Ishikawa (cell line): ENCODE results near the gene MAP2.

ENCODE experiments used
- EP300 ChIP-seq: IDR thresholded peaks from 2 replicates; pipeline ENCODE4 v1.6.1; 2012; ENCODE audit warnings: borderline replicate concordance
- FOXM1 ChIP-seq: IDR thresholded peaks from 2 replicates; pipeline ENCODE4 v1.6.1; 2012; ENCODE audit warnings: low read depth, borderline replicate concordance
- MAX ChIP-seq: IDR thresholded peaks from 2 replicates; pipeline ENCODE4 v1.6.1; 2012
- NFIC ChIP-seq: IDR thresholded peaks from 2 replicates; pipeline ENCODE4 v1.6.1; 2012
- RAD21 ChIP-seq: IDR thresholded peaks from 2 replicates; pipeline ENCODE4 v1.6.1; 2012; ENCODE audit warnings: low read depth
- REST ChIP-seq: IDR thresholded peaks from 2 replicates; pipeline ENCODE4 v1.6.1; 2012; ENCODE audit warnings: low read depth, mild to moderate bottlenecking
- TAF1 ChIP-seq: IDR thresholded peaks from 2 replicates; pipeline ENCODE4 v1.6.1; 2012; ENCODE audit warnings: low read depth, mild to moderate bottlenecking
- TCF12 ChIP-seq: IDR thresholded peaks from 2 replicates; pipeline ENCODE4 v1.6.1; 2012; ENCODE audit warnings: low read depth
- USF1 ChIP-seq: IDR thresholded peaks from 2 replicates; pipeline ENCODE4 v1.6.1; 2012
- YY1 ChIP-seq: IDR thresholded peaks from 2 replicates; pipeline ENCODE4 v1.6.1; 2012; ENCODE audit warnings: low read depth
- ZBTB7A ChIP-seq: IDR thresholded peaks from 2 replicates; pipeline ENCODE4 v1.6.1; 2012; ENCODE audit warnings: low read depth

DNA sequence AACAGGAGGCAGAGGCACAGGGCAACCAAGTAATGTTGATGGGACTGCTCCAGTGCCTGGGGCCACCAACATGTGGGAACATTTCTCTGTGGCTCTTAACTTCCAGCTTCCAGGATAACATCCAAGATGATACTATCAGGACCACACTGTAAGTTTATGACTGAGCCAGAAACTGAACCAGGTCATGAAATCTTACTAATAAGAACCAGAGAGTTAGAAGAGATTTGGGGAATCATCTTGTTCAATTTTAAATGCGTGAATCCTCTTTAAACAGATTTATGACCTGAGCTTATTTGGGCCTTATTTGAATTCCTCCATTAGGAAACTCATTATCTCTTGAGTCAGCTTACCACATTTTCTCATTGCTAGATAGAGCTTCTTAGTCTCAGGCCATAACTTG is 45.0 kb downstream of the MAP2 start:
- TF ChIP-seq YY1 (no peak), MAX (no peak), USF1 (no peak), EP300 (no peak), ZBTB7A (no peak), TCF12 (no peak), TAF1 (no peak), RAD21 (no peak), REST (no peak), FOXM1 (no peak), NFIC (no peak)
